ENCODE measurements around the gene KLF14.

KLF14 gene

GRCh38 chr7:130708766-130709165, 25.2 kb downstream of the KLF14 start:
- TF ChIP-seq, protein P1, sequence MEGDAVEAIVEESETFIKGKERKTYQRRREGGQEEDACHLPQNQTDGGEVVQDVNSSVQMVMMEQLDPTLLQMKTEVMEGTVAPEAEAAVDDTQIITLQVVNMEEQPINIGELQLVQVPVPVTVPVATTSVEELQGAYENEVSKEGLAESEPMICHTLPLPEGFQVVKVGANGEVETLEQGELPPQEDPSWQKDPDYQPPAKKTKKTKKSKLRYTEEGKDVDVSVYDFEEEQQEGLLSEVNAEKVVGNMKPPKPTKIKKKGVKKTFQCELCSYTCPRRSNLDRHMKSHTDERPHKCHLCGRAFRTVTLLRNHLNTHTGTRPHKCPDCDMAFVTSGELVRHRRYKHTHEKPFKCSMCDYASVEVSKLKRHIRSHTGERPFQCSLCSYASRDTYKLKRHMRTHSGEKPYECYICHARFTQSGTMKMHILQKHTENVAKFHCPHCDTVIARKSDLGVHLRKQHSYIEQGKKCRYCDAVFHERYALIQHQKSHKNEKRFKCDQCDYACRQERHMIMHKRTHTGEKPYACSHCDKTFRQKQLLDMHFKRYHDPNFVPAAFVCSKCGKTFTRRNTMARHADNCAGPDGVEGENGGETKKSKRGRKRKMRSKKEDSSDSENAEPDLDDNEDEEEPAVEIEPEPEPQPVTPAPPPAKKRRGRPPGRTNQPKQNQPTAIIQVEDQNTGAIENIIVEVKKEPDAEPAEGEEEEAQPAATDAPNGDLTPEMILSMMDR (IDR thresholded peaks at IDR 0.05; ENCODE audit: low read depth, low read length), result no peak
- H3K4me3 ChIP-seq (ENCODE audit: low read depth, low read length), result no peak overlapping the region

- H3K4me3 ChIP-seq (ENCODE audit: low read depth, low read length), result no peak overlapping the region
- TF ChIP-seq, protein P1 (IDR thresholded peaks at IDR 0.05; ENCODE audit: low read depth, low read length), result no peak
Measured at GRCh38 chr7:130708001-130708400, 26.0 kb downstream of the KLF14 start.

GRCh38 chr7:130703851-130704250, 30.2 kb downstream of the KLF14 start:
- TF ChIP-seq, protein P1 (IDR thresholded peaks at IDR 0.05; ENCODE audit: low read depth, low read length), result no peak
- H3K4me3 ChIP-seq (ENCODE audit: low read depth, low read length), result no peak overlapping the region

- H3K4me3 ChIP-seq (ENCODE audit: low read depth, low read length), result no peak overlapping the region
- TF ChIP-seq, protein P1 (IDR thresholded peaks at IDR 0.05; ENCODE audit: low read depth, low read length), result no peak
Measured at GRCh38 chr7:130701650-130702049, 32.4 kb downstream of the KLF14 start.

GRCh38 chr7:130700760-130701159, 33.2 kb downstream of the KLF14 start:
- no peak overlapping the region for H3K4me3 ChIP-seq (ENCODE audit: low read depth, low read length)
- TF ChIP-seq, protein P1 (IDR thresholded peaks at IDR 0.05; ENCODE audit: low read depth, low read length), result no peak

DNA sequence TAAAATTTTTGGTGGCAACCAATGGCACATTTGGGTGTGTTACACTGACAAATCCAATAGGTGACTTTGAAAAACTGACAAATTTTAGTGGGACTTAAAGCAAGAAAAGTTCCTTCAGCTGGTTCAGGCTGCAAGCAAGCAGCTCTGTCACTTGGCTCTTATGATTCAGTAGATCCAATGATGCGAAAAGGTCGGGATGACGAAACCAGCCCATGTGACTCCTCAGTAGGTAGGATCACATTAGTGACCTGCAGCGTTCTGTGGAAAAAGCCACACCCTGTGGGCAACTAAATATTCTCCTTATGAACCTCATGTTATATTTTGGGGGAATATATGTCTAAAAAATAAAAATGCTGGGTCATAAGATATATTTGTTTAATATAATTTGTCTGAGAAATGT, 34.3 kb downstream of the KLF14 start:
- TF ChIP-seq, protein P1 (IDR thresholded peaks at IDR 0.05; ENCODE audit: low read depth, low read length), result no peak
- H3K4me3 ChIP-seq (ENCODE audit: low read depth, low read length), result no peak overlapping the region

DNA sequence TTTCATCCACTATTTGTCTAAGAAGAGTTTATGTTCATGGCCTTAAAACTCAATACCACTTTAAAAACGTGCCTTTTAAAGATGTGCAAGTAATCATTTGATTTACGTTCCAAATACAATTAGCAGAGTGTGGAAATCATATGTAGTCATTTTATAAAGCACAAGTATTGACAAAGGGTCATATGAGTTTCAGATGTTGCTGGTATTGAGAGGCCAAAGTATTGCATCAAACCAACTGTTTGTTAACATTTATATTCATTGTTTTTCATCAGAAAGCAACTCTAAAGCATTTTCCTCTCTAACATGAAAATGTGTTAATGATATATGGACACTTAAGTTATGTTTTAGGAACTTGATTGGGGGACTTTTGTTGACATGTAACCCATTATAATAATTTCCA, 36.2 kb downstream of the KLF14 start:
- H3K4me3 ChIP-seq (ENCODE audit: low read depth, low read length), result no peak overlapping the region
- TF ChIP-seq, protein P1 (IDR thresholded peaks at IDR 0.05; ENCODE audit: low read depth, low read length), result no peak
